SK-N-SH (cell line): Measurements from ENCODE around the gene ZCCHC8. TPM values are rescaled to one million over a fixed set of nuclear protein-coding genes. Genes with fewer than 3 reads are reported as not detected.

Experiments used
- CTCF ChIA-PET: fragments of 300-600, 350-600 bp; formaldehyde crosslinking; extraction: SDS; loops from one replicate; lab custom pipeline; 2021; lab: Yijun Ruan, JAX
- POLR2A ChIA-PET: fragments of 350-600 bp; sonication (Branson Sonifier 250); formaldehyde crosslinking; extraction: SDS; loops from one replicate; lab custom pipeline; 2020; ENCODE audit warnings: antibody characterized with exemption, inconsistent platforms; lab: Yijun Ruan, JAX
- DNase-seq: peaks from one replicate; pipeline ENCODE4 v3.0.0; 2012
- H2AFZ ChIP-seq: fragments of 200-600 bp; sonication (generic); 2 replicates; pipeline ENCODE4 v1.8.1; 2016; ENCODE audit warnings: antibody characterized with exemption, mild to moderate bottlenecking, low read depth
- H3F3A ChIP-seq: fragments of 200-600 bp; sonication (generic); replicated peaks from 2 replicates; pipeline ENCODE3; 2016; ENCODE audit warnings: antibody characterized with exemption, mild to moderate bottlenecking; ENCODE audit not compliant: insufficient read depth
- H3K27ac ChIP-seq, 2 experiments: fragments of 200-500 bp in 1 of 2; fragments of 200-600 bp in 1 of 2; sonication (Bioruptor generic) in 1 of 2; sonication (generic), shearing (Covaris generic) in 1 of 2; 2 replicates each; pipeline versions ENCODE4 v1.5.1 to v1.6.1; 2014 to 2016; ENCODE audit warnings: low read depth in 2 of 2, inconsistent platforms in 1 of 2, low read length in 1 of 2, mild to moderate bottlenecking in 1 of 2, mixed read lengths in 1 of 2
- H3K27me3 ChIP-seq: fragments of 200-600 bp; sonication (generic), shearing (Covaris generic); 2 replicates; pipeline ENCODE4 v1.6.1; 2016; ENCODE audit warnings: mixed run types; ENCODE audit not compliant: insufficient read depth
- H3K36me3 ChIP-seq, 2 experiments: fragments of 200-500 bp in 1 of 2; fragments of 200-600 bp in 1 of 2; sonication (Bioruptor generic) in 1 of 2; sonication (generic) in 1 of 2; replicated peaks in 1 of 2; 2 replicates each; pipeline versions ENCODE3 to v1.5.1; 2014 to 2016; ENCODE audit warnings: low read length in 1 of 2, mild to moderate bottlenecking in 1 of 2; ENCODE audit not compliant: insufficient read depth in 2 of 2, control insufficient read depth in 1 of 2
- H3K4me1 ChIP-seq, 2 experiments: fragments of 200-500 bp in 1 of 2; fragments of 200-600 bp in 1 of 2; sonication (Bioruptor generic) in 1 of 2; sonication (generic), shearing (Covaris generic) in 1 of 2; 2 replicates each; pipeline versions ENCODE4 v1.5.1 to v1.6.1; 2014 to 2016; ENCODE audit warnings: low read depth in 1 of 2, low read length in 1 of 2, mixed run types in 1 of 2; ENCODE audit not compliant: insufficient read depth in 2 of 2, control insufficient read depth in 1 of 2
- H3K4me2 ChIP-seq: fragments of 200-600 bp; sonication (generic), shearing (Covaris generic); 2 replicates; pipeline ENCODE4 v1.6.1; 2017; ENCODE audit warnings: mixed run types
- H3K4me3 ChIP-seq, 2 experiments: fragments of 200-500 bp in 1 of 2; fragments of 200-600 bp in 1 of 2; sonication (Bioruptor generic) in 1 of 2; sonication (generic), shearing (Covaris generic) in 1 of 2; 2 replicates each; pipeline versions ENCODE4 v1.5.1 to v1.8.1; 2014 to 2016; ENCODE audit warnings: low read depth in 2 of 2, inconsistent platforms in 1 of 2, low read length in 1 of 2, mild to moderate bottlenecking in 1 of 2, mixed read lengths in 1 of 2, moderate library complexity in 1 of 2
- H3K79me2 ChIP-seq: fragments of 200-600 bp; sonication (generic); 2 replicates; pipeline ENCODE4 v1.8.1; 2017; ENCODE audit warnings: mild to moderate bottlenecking; ENCODE audit not compliant: insufficient read depth
- H3K9ac ChIP-seq: fragments of 200-600 bp; sonication (generic); 2 replicates; pipeline ENCODE4 v1.6.1; 2017; ENCODE audit warnings: mixed run types
- H3K9me2 ChIP-seq: fragments of 200-600 bp; sonication (generic); 2 replicates; pipeline ENCODE4 v1.6.1; 2017; ENCODE audit warnings: mixed run types
- H3K9me3 ChIP-seq: fragments of 200-600 bp; sonication (generic); 2 replicates; pipeline ENCODE4 v1.6.1; 2017; ENCODE audit warnings: mixed run types, mild to moderate bottlenecking, moderate library complexity
- H4K20me1 ChIP-seq: fragments of 200-600 bp; sonication (generic); 2 replicates; pipeline ENCODE4 v1.6.1; 2017; ENCODE audit warnings: mild to moderate bottlenecking, mixed run types; ENCODE audit not compliant: insufficient read depth
- CHD2 ChIP-seq: fragments of 150-350 bp; IDR thresholded peaks from 2 replicates; pipeline ENCODE4 v1.6.1; 2018; ENCODE audit warnings: low read length; ENCODE audit not compliant: partially characterized antibody
- CTCF ChIP-seq: fragments of 200-600 bp; sonication (generic); IDR thresholded peaks from 2 replicates; pipeline ENCODE4 v1.6.1; 2017; ENCODE audit warnings: antibody characterized with exemption, mild to moderate bottlenecking, moderate library complexity
- EP300 ChIP-seq, 2 experiments: IDR thresholded peaks; 2 replicates each; pipeline versions ENCODE4 v1.4.0 to v1.6.1; 2012; ENCODE audit warnings: borderline replicate concordance in 1 of 2, low read depth in 1 of 2, low read length in 1 of 2
- FOXJ3 ChIP-seq: sonication (generic); formaldehyde crosslinking; IDR thresholded peaks from 2 replicates; pipeline ENCODE4 v1.5.1; 2020; ENCODE audit warnings: mild to moderate bottlenecking, missing genetic modification reagents
- FOXM1 ChIP-seq: IDR thresholded peaks from 2 replicates; pipeline ENCODE4 v1.4.0; 2012; ENCODE audit warnings: low read depth, mild to moderate bottlenecking
- GATA2 ChIP-seq: sonication (generic); formaldehyde crosslinking; IDR thresholded peaks from 2 replicates; pipeline ENCODE4 v1.5.0; 2020; ENCODE audit warnings: mild to moderate bottlenecking, missing genetic modification reagents
- IRF3 ChIP-seq: fragments of 150-350 bp; IDR thresholded peaks from 2 replicates; pipeline ENCODE4 v1.6.1; 2016; ENCODE audit warnings: mild to moderate bottlenecking, low read depth, low read length
- JUND ChIP-seq: IDR thresholded peaks from 2 replicates; pipeline ENCODE4 v1.4.0; 2012
- MEF2A ChIP-seq: IDR thresholded peaks from 2 replicates; pipeline ENCODE4 v1.4.0; 2012; ENCODE audit warnings: low read depth, borderline replicate concordance
- NFIC ChIP-seq: IDR thresholded peaks from 2 replicates; pipeline ENCODE4 v1.4.0; 2012; ENCODE audit warnings: borderline replicate concordance
- NRF1 ChIP-seq: IDR thresholded peaks from 2 replicates; pipeline ENCODE4 v1.6.1; 2012; ENCODE audit warnings: low read depth, mild to moderate bottlenecking, low read length
- POLR2AphosphoS5 ChIP-seq: IDR thresholded peaks from 2 replicates; pipeline ENCODE4 v1.6.1; 2012; ENCODE audit warnings: low read depth, low read length
- RAD21 ChIP-seq: IDR thresholded peaks from 2 replicates; pipeline ENCODE4 v1.6.1; 2012; ENCODE audit warnings: mild to moderate bottlenecking, low read length
- RCOR1 ChIP-seq: fragments of 150-350 bp; IDR thresholded peaks from 2 replicates; pipeline ENCODE4 v1.6.1; 2017; ENCODE audit warnings: antibody characterized with exemption, low read length
- SIN3A ChIP-seq: IDR thresholded peaks from 2 replicates; pipeline ENCODE4 v1.6.1; 2012; ENCODE audit warnings: low read depth, mild to moderate bottlenecking, low read length, moderate library complexity, borderline replicate concordance
- TEAD4 ChIP-seq: IDR thresholded peaks from 2 replicates; pipeline ENCODE4 v1.4.0; 2012; ENCODE audit warnings: mild to moderate bottlenecking, borderline replicate concordance; ENCODE audit not compliant: insufficient read depth
- USF2 ChIP-seq: fragments of 150-350 bp; IDR thresholded peaks from 2 replicates; pipeline ENCODE4 v1.6.1; 2017; ENCODE audit warnings: antibody characterized with exemption, low read length, low read depth, borderline replicate concordance
- YY1 ChIP-seq: IDR thresholded peaks from 2 replicates; pipeline ENCODE4 v1.4.0; 2012; ENCODE audit warnings: low read depth, mild to moderate bottlenecking
- WGBS: methylation state at CpG from one replicate; pipeline ENCODE4 v1.1.6; 2017; ENCODE audit warnings: low lambda C conversion rate; 5-methylcytosine and 5-hydroxymethylcytosine counted together
- polyA plus RNA-seq, 3 experiments: library from polyadenylated mRNA; depleted of rRNA; stranded (reverse); fragments of >200 nt; gene quantifications; 2 replicates each; pipeline ENCODE4 v1.2.3, GENCODE V29; 2012

Gene ZCCHC8
- polyA plus RNA-seq, 1 of the 3 experiments (the other 2 are of a cell fraction) = 11.3 TPM

- TF ChIP-seq MEF2A = no peak
- no peak for TF ChIP-seq JUND
These were observed 7.4 kb upstream of the ZCCHC8 start (continued) for GRCh38 chr12:122508163-122508562.

GRCh38 chr12:122506393-122506938 lies 5.7 kb upstream of the ZCCHC8 start:
- Histone ChIP-seq H3K4me2 (no peak overlapping the region), H4K20me1 (peaks cover 14% of the 10 kb centered on the region; the same call in 1 of the 2 replicates), H3K27ac (no peak overlapping the region), H3K79me2 (peaks cover 46% of the 10 kb centered on the region), H3K9me3 (no peaks in the 10 kb centered on the region), H3K36me3 (peaks cover 67 to 84% of the 10 kb centered on the region in 2 experiments), H3K9me2 (no peaks in the 10 kb centered on the region), H3K9ac (no peak overlapping the region), H2AFZ (no peak overlapping the region), H3K27me3 (no peaks in the 10 kb centered on the region), H3K4me1 (no peaks in the 10 kb centered on the region), H3F3A (peaks cover 95% of the 10 kb centered on the region), H3K4me3 (no peak overlapping the region)
- WGBS = 90% methylated on average over 5 of the region's 5 CpGs
- CTCF ChIA-PET = no interaction called here
- no peak for TF ChIP-seq SIN3A
- no peak for TF ChIP-seq GATA2 (CRISPR knock-in tag)
- no peak for TF ChIP-seq NRF1
- TF ChIP-seq EP300 (IDR thresholded peaks at IDR 0.05; ENCODE audit: borderline replicate concordance in 1 of 2, low read depth in 1 of 2, low read length in 1 of 2) = no peak
- no peak for TF ChIP-seq RAD21
- TF ChIP-seq MEF2A = no peak
- POLR2A ChIA-PET = no interaction called here
- no peak for DNase-seq

GRCh38 chr12:122505419-122506051 lies 4.8 kb upstream of the ZCCHC8 start:
- Histone ChIP-seq H3K4me1 (0 out of 4 replicates have a peak, but pooled peaks cover 0 to 3% of the 10 kb centered on the region in 2 experiments), H4K20me1 (peaks cover 14% of the 10 kb centered on the region; the same call in 1 of the 2 replicates), H3K4me3 (no peak overlapping the region), H3K27ac (no peak overlapping the region), H3K36me3 (peaks cover 57 to 74% of the 10 kb centered on the region in 2 experiments), H3K4me2 (no peak overlapping the region), H3K9me3 (no peaks in the 10 kb centered on the region), H3K9ac (no peak overlapping the region), H3K27me3 (no peaks in the 10 kb centered on the region), H3F3A (peaks cover 91% of the 10 kb centered on the region), H3K79me2 (peaks cover 36% of the 10 kb centered on the region), H2AFZ (no peak overlapping the region)
- ChIA-PET POLR2A (no interaction called here), CTCF (interaction anchor here (1.2 kb wide), 1 partner anchor 34 kb away, joined by 3 read pairs; no protein-coding TSS in a partner anchor)
- no peak for TF ChIP-seq USF2
- no peak for TF ChIP-seq NFIC
- TF ChIP-seq GATA2 (CRISPR knock-in tag) = no peak
- no peak for TF ChIP-seq YY1
- no peak for TF ChIP-seq IRF3
- no peak for TF ChIP-seq FOXJ3
- TF ChIP-seq POLR2AphosphoS5 = no peak
- TF ChIP-seq CHD2 = no peak
- TF ChIP-seq FOXM1 = no peak
- no peak for TF ChIP-seq RCOR1
- no peak for TF ChIP-seq CTCF
- no peak for TF ChIP-seq NRF1
- no peak for TF ChIP-seq TEAD4
- TF ChIP-seq, all 33 proteins: peak for 0
- no peak for DNase-seq
- 88% methylated on average over 11 of the region's 11 CpGs for WGBS
- H3K9me2 ChIP-seq = no peaks in the 10 kb centered on the region
